GM19025 (cell line): ENCODE measurements around the gene PSTPIP2.

Source experiments
- ATAC-seq: cut with Tn5 transposase; IDR thresholded peaks from one replicate; pipeline ENCODE4 v1.9.1; 2021; ENCODE audit warnings: mild to moderate bottlenecking, low read depth, moderate library complexity; ENCODE audit not compliant: unreplicated experiment

The PSTPIP2 gene

GRCh38 chr18:45945669-45946068 lies 126.4 kb downstream of the PSTPIP2 start:
- no peak for ATAC-seq

- ATAC-seq: no peak
Observed at GRCh38 chr18:45940724-45941123, 131.3 kb downstream of the PSTPIP2 start.

- no peak for ATAC-seq
Observed at GRCh38 chr18:45939236-45939635, 132.8 kb downstream of the PSTPIP2 start.

GRCh38 chr18:45938488-45938935 lies 133.5 kb downstream of the PSTPIP2 start:
- ATAC-seq: no peak

GRCh38 chr18:45935591-45936335 lies 136.3 kb downstream of the PSTPIP2 start:
- no peak for ATAC-seq
